GM18868 (cell line): ENCODE results near the gene FMN1.
A peak's percentile ranks its signal among the peaks of the same experiment; 100 is the strongest.

Experiments used
- ATAC-seq: cut with Tn5 transposase; IDR thresholded peaks from one replicate; pipeline ENCODE4 v1.9.1; 2021; ENCODE audit warnings: mild to moderate bottlenecking, moderate library complexity; ENCODE audit not compliant: unreplicated experiment

FMN1 gene

DNA sequence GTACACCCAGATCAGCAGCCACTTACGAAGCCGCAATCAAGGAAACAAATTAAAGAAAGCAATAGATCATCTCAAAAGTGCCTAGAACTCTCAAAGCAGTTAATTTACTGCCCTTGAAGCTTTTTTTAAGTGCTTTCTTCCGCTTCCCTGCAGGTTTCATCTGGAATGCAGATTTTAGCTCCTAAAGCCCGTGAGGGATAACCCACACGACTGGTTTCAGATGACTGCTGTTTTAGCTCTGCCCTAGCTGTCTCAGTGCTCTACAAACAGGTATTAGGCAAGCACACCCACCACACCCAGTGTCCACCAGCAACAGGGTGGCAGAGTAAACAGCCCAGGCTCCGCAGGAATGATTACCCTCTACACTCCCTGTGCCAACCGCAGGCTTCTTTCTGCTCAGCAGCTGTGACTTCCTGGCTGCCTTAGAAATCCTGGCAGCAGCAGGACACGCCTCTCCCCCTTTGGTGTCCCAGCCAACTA lies 126.0 kb downstream of the FMN1 start:
- peak; percentile 19 for ATAC-seq

DNA sequence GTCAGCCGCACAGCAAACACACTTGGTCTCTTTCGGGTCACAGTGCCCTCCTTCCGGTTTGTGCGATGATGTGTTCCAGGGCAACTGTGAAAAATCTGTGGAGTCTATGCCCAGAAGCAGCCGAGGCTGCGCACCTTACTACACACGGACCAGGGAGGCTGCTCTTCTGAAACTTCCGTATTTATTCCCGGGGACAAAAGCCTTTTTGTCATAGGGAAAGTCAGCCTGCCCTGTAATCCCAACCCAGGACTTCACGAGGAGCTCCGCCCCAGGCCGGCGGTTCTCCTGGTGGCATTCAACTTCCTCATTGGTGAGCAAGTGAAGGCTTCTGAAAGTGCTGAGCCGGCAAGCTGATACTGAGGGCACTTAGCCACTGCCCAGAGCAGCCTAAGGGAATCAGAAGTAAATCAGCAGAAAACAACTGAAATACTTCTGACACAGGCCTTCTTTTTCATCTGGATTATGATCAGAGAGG lies 126.5 kb downstream of the FMN1 start:
- ATAC-seq: peak; percentile 68

DNA sequence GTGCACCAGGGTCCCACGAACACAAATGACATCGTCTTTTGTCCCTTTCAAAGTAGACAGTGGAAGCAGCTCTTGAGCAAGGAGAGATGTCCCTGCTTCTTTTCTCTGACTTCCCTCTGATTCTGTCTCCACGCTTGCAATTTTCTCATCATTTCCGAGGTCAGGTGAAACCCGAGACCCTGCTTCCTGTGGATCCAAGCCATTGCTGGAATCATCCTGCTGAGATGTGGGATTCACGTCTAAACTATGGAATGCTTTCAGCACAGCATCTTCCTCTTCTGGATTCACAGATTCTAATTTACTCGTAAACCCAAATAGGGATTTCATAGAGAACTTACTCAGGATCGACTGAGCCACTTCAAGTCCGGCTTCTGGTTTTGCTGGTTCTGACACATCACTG lies 127.1 kb downstream of the FMN1 start:
- no peak for ATAC-seq

DNA sequence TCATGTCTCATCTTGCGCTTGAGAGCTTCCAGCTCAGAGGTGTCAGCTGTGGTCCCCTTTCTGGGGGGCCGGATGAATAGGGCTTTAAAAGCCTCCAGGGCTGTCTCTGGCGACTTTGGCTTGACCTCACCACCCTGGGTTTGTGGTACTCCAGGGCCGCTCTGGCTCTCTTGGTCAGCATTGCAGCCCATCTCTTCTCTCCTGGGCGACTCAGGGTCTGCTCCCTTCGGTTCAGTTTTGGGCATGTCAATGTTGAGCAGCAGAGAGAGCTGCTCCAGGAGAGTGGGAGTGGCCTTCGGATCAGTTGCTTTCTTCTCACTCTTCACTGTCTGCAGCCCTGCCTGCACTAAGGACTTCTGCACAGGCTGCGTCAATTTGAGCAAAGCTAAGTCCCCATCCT lies 127.9 kb downstream of the FMN1 start:
- ATAC-seq: no peak

DNA sequence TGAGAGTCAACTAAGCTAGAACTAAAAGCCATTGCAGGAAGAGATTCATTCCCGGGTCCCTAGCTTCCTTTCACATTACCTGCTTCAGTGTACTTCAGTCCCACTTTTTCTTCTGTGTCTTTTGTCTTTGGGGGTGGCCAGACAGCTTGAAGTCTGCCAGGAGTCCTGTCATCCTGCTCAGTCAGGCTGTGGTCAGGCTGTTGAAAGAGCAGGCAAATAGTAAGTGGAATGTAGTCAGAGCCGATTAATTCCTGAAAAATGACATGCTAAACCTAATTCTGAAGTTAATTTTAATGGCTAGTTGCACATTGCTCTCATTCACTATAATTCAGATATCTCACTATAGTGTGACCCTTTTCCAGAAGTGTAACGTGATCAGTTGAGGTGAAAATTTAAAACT lies 129.6 kb downstream of the FMN1 start:
- no peak for ATAC-seq

DNA sequence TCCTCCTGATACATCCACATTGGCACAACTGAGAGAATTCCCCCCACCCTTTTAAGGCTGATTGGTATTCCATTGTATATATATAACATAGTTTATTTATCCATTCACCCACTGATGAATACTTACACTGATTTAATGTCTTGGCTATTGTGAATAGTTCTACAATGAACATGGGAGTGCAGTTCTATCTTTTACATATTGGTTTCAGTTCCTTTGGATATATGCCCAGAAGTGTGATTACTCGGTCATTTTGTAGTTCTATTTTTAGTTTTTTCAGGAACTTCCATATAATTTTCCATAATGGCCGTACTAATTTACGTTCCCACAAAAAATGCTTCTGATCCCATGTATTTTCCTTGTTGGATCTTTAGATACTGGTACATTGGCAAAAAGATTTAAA lies 135.3 kb downstream of the FMN1 start:
- no peak for ATAC-seq

DNA sequence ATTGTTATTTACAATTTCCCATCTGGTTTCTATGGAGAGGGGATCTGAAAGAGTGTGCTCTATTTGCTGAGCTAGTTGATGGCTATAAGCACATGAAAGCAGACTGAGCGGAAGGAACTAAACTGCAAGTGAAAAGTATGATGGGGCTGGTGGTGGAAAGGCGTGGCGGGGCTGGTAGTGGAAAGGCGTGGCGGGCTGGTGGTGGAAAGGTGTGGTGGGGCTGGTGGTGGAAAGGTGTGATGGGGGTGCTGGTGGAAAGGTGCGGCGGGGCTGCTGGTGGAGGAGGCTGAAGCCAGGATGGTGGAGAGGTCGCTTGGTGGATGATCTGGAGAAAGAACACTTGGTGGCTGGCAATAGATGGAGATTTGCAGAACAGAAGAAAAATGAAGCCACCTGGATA lies 136.7 kb downstream of the FMN1 start:
- no peak for ATAC-seq

DNA sequence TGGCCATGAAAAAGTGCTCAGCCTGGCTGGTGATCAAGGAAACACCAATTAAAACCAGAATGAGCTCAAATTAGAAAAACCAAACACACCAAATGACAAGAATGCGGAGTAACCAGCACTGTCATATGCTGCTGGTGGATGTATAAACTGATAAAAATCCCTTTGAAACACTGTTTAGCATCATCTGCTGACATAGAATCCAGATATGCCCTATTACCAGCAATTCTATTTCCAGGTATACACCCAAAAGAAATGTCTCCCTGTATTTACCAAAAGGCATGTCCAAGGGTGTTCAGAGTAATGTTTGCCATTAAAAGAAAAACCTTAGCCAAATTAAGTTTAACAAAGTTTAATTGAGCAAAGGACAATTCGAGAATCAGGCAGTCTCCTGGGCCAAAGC lies 138.6 kb downstream of the FMN1 start:
- no peak for ATAC-seq

DNA sequence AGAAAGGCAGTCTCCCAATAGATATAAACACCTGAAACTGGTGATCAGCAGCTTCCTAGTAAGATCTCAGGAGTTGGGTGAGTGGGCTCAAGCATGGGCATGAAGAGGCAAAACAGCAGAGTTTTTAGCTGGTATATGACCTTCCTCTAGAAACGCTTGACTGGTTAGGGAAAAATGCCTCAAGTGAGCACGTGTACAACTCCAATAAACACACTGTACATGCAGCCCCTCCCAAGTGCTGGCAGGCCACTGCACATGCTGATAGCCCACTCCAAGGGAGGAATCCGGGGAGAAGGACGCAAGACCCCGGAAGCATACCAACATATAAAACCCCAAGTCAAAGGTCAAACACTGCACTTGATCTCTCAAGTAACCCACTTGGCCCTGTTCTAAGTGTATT lies 143.0 kb downstream of the FMN1 start:
- ATAC-seq: no peak

DNA sequence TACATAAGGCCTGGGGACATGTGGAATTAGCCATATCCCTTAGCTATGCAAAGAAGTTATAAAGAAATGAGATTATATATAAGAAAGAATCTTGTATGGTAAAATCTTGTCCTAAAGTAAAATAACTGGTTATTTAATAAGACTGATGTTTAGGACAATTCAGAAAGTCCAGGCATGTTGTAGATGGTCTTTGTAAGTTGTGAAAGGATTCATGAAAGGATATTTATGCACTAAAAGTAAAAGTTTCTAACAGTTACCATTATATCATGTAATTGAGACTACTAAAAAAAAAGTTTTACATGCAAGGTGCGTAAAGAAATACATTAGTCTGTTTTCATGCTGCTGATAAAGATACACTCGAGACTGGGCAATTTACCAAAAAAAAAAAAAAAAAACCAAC lies 146.3 kb downstream of the FMN1 start:
- ATAC-seq: no peak

DNA sequence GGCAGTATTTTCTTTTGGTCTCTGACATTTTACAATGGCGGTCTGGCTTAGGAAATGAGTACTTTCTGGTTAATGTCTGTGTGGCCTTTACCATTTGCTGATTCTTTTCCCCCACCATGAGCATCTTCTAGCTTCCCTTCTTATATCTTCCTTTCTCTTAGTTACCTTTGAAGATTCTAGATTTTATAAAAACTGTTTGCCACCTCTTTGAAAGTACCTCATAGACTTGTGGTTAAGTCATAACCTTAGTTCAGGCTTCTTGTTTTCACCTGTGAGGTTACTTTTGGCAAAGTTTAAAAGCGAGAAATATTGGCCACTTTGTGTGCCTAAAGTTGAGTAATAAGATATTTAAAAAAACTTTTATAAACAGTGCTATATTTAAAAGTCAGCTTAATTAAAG lies 147.4 kb downstream of the FMN1 start:
- ATAC-seq: no peak

DNA sequence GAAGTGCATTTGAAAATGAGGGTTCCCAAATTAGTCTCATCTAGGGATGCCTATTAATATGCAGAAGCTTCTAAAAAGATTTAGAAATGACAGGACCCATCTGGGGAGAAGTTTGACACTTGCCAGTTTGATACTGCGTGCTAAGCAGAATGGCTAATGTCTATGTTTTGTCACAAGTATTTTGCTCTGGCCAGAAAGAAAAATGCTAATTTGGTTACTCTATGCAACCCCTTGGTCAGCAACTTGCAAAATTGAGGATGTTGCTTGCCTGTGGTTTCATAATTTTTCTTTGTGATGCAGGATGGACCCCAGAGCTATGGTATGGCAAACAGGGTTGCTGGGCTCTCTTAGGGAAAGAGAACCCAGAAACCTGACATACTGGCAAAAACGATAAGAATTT lies 148.2 kb downstream of the FMN1 start:
- no peak for ATAC-seq

DNA sequence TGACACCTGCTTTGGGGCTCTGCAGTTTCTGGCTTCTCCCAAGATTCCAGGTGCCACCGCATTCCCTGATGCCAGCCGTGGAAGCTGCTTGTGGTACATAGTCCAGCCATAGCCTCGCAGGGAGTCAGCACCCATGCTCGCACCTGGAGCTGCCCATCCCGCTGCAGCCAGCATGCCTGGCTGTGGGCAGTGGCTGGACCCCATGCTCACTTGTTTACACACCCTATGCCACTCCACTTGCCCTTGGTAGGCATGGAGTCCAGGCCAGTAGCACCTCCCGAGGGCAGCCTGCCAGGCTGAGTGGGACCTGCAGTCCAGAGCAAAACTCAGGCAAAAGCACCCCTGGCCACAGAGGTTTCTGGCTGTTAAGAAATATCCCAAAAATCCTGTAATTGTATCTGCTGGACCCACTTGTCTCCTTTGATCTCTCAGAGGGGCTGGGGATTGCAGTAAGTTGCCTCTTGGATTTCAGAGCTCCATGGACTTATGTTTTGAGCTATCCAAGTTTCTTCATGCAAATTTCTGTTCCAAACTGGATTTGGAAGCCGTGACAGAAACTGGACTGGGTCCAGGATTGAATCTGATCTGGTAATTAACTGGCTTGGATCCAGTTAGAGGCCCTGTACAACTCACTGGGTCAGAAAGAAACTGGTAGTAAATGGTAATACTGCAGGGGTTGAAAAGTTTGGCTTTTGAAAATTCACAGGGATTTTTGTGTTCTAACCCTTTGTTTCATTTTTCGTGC lies 149.3 kb downstream of the FMN1 start:
- ATAC-seq: no peak

DNA sequence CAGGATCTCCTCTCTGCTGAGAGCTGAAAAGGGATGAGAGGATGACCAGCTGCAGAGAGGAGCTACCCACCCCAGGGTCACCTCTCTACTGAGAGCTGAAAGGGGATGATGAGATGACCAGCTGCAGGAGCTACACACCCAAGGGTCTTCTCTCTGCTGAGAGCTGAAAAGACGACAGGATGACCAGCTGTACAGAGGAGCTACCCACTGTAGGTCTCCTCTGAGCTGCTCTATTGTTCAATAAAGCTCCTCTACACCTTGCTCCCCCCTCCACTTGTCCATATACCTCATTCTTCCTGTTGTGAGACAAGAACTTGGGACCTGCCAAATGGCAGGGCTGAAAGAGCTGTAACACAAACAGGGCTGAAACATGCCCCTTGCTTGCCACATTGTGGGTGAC lies 149.9 kb downstream of the FMN1 start:
- no peak for ATAC-seq

DNA sequence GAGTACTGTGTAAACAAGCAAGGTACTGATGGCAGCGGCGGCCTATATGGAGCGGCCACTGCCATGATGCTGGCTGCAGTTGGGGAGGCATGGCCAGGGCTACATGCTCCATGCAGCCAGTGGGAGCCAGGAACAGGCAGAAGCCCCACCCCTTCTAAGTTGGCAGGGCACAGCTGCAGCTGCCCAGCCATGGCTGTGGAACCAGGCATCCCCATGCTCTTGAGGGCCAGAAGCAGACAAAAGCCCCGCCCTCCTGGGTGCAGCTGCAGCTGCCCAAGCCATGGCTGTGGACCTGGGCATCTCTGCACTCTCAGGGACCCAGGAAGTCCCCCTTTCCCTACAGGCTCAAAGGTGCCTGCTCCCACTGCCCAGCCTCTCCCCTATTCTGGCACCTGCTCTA lies 150.9 kb downstream of the FMN1 start:
- no peak for ATAC-seq

DNA sequence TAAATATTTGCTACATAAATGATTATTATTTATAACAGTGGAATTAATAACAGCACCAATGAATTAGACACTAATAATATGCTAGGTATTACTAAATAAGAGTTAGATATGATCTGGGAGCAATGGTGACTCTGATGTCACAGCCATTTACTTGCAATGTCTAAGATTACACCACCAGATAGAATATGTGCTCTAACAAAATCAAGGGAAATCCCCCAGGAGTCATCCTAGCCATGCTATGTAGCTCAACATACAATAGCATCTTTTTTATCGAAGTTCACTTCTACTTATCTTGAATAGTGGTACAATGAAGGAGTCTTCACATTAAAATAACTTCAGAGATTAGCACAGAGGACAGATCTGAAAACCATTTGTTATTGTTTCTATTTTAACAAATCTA lies 154.0 kb downstream of the FMN1 start:
- no peak for ATAC-seq

DNA sequence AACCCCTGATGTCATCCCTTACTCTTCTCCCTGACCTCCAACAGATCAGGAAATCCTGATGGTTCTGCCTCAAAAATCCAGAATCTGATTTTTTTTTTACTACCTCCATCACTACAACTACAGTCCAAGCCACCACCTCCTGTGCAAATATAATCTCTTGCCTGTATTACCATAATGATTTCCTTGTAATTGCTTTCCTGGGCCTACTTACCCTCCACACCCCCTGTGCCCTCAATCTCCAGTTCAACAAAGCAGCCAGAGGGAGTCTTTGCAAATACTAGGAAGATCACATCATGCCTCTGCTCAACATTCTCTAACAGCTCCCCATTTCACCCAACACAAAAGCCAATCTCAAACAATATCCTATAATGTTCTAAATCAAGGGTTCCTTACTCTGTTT lies 159.9 kb downstream of the FMN1 start:
- ATAC-seq: no peak

DNA sequence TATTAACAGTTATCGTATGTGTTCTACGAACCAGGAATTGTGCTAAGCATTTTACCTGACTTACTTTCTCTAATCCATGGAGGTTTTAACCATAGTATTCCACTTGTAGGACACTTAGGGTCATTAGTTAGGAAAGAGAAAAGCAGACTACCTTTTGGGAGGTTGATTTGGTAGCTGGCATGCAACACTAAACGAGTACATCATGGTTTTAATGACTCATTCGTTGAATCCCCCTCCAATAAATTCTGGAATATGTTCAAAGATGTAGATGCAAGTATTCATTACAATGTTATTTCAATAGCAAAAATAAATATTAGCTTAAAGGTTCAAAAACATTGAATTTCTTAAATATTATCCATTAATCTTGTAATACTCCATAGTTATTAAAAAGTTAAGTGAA lies 162.5 kb downstream of the FMN1 start:
- no peak for ATAC-seq

DNA sequence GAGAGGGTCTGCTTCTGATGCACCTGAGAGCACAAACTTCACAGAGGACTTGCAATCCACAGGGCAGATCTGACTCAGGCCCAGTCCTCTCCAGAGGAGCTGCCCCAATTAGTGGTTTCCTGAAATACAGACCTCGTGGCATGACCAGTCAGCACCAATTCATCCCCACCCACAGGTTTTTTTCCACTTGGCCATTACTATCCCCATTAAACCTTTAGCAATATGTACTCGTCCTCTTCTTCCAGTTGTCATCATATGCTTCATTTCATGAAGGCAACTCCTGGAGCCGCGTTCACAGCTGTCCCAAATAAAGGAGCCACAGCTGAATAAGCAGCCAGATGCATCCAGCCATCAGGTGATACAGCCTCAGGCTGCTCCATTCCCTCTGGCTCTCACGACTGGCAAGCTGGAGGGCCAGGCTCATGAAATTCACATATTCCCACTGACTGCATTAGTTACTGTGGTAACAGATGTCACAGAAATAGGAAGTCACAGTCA lies 163.1 kb downstream of the FMN1 start:
- no peak for ATAC-seq

DNA sequence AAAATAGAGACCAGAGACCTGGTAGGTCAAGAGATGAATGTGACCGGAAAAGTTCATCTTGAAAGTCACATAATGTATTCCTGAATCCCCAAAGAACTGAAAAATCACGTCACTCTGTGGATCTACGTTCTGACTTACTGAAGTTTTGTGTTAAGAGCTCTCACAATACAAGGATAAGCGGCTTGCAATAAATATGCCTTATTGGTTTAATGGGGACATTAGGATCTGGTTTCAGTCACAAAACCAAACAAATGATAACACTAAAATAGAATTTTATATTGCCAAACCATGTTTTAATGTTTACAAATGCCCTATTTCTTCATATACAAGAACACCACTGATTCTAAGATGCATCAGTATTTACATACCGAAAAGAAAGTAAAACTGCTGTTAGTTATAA lies 164.2 kb downstream of the FMN1 start:
- ATAC-seq: no peak

DNA sequence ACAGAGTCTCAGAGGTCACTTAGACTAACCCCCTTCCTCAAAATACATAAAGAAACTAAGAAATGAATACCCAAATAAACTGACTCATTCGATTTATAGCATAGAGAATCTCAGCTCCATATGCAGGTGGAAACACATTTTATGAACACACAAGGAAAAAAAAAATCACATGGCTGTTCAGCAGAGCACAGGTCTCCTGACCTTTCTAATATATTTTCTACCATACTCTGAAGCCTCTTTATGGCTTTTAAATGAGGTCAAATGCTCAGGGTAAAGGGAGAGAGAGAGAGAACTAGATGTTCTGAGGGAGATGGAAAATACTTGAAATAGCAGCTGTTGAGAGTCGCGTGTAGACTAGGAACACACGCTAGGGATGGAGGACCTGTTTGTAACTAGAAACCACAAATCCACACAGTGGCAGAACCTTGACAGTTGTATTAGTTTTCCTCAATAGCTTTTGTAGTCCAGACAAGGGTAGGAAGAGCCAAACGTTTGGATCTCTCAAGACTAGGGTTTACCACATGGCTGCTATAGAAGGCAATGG lies 165.3 kb downstream of the FMN1 start:
- ATAC-seq: no peak

DNA sequence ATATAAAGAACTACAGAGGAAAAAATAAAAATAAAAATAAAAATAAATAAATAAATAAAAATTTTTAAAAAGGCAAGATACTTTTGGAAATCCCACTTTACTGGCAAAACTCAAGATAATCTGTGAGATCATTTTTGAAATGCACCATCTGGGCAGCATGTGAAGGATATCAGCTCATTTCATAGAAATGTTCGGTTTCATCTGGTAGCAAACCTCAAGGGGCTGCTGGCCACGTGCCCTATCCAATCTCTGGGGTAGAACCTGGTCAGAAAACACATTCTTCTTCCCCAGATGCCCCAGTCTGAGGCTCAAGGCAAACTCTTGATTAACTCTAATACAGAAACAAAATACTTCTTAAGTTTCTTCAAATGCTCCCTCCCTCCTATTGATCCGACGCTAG lies 166.0 kb downstream of the FMN1 start:
- no peak for ATAC-seq
